VCaP (cell line): Measurements from ENCODE around the gene RFX8.

ENCODE experiments used
- H3K27ac ChIP-seq: fragments of 450-650 bp; 2 replicates; pipeline ENCODE4 v1.5.1; 2017
- CTCF ChIP-seq: fragments of 450-650 bp; conservative IDR thresholded peaks from 2 replicates; pipeline ENCODE4 v1.5.1; 2017; ENCODE audit warnings: mild to moderate bottlenecking, moderate library complexity

RFX8 gene

DNA sequence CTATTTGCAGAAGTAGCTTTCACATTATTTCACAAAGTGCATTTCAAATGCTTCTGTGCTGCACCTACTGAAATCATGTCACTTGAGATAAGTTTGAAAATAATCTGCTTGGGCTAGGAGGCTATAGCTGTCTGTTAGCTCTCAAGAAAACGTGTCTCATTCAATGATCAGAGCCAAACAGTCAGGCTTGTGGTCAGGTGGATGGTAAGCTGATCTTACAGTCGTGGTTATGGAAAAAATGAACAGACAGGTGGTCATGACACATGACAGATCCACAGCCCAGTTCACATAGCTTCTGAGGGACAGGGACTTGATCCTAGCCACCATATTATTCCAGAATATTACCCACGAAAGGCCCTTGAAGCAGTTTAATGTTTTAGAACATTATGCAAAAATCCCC lies 26.5 kb upstream of the RFX8 start:
- H3K27ac ChIP-seq = no peak overlapping the region
- TF ChIP-seq CTCF = no peak

DNA sequence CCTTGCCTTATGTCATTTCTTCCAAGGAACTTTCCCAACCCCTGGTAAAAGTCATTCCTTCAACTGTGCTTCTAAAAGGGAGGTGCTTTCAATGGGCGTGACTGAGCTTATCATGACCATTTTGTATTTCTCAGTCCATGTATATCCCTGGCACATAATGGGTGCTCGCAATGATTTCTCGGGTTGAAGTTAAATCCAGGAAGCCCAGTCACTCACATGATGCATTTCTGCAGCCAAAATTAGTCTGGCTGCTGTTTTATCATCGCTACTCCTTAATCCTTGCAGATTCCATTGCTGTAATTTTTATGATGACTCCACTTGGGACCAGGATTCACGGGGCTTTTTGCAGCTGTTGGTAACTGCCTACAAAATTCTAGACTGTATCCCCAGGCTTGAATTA lies 25.9 kb upstream of the RFX8 start:
- no peak overlapping the region for H3K27ac ChIP-seq
- TF ChIP-seq CTCF = no peak

GRCh38 chr2:101500180-101500579 lies 25.3 kb upstream of the RFX8 start:
- no peak overlapping the region for H3K27ac ChIP-seq
- TF ChIP-seq CTCF = no peak

- no peak overlapping the region for H3K27ac ChIP-seq
- TF ChIP-seq CTCF = no peak
Measured at GRCh38 chr2:101496279-101496678, 21.4 kb upstream of the RFX8 start.

DNA sequence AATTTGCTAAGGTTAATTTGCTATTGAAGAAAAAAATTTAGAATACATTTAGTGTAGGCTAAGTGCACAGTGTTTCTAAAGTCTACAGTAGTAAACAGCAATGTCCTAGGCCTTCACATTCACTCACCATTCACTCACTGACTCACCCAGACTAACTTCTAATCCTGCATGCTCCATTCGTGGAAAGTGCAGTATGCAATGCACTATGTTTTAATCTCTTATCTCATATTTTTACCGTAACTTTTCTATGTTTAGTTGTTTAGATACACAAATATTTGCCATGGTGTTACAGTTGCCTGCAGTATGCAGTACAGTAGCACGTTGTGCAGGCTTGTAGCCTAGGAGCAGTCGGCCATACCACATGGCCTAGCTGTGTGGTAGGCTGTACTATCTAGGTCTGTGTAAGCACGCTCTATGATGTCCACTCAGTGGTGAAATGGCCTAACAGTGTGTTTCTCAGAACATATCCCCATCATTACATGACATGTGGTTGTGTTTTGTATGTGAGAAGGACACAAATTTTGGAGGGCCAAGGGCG lies 18.1 kb upstream of the RFX8 start:
- TF ChIP-seq CTCF = no peak
- H3K27ac ChIP-seq = no peak overlapping the region

DNA sequence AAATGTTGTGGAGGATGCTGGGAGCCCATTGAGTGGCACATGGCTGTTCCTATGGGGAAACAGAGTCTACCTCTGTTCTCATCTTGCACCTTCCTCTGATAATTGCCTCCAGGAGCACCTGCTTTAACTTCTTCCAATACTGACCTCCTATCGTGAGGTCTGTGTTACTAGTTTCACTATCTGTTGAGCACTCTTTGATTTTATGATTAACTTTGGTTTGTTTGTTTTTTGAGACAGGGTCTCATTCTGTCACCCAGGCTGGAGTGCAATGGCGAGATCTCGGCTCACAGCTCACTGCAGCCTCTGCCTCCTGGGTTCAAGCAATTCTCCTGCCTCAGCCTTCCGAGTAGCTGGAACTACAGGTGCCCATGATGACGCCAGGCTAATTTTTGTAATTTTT lies 12.1 kb upstream of the RFX8 start:
- no peak overlapping the region for H3K27ac ChIP-seq
- TF ChIP-seq CTCF = no peak

DNA sequence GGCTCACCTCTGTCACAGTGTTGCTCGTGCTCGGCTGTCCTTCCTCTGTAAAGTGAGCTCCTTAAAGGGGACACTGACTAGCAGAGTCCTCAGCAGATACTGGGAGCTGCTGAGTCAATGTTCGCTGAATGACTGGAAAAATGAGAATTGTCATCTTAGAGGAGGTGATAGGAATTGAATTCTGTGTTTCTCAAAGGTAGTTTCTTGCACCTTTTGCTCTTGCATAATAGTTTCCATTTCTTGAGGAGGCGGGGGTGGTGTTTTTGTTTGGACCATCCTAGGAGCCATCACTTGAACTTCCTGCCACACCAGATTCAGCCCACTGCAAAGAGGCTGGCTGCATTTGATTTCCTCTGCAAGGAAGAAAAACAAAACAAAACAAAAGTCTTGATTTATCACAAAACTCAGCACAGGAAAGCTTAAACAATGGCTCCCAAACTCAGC lies 11.4 kb upstream of the RFX8 start:
- no peak overlapping the region for H3K27ac ChIP-seq
- no peak for TF ChIP-seq CTCF

GRCh38 chr2:101485856-101486255 lies 10.9 kb upstream of the RFX8 start:
- no peak overlapping the region for H3K27ac ChIP-seq
- TF ChIP-seq CTCF = no peak
